NCI-H1417 (cell line): ENCODE results near the gene IMMP2L.
A peak's percentile ranks its signal among the peaks of the same experiment; 100 is the strongest.

Experiments
- DNase-seq, 3 experiments: peaks; one replicate each; lab custom pipeline; 2025; lab: John Stamatoyannopoulos, UW

The IMMP2L gene

DNA sequence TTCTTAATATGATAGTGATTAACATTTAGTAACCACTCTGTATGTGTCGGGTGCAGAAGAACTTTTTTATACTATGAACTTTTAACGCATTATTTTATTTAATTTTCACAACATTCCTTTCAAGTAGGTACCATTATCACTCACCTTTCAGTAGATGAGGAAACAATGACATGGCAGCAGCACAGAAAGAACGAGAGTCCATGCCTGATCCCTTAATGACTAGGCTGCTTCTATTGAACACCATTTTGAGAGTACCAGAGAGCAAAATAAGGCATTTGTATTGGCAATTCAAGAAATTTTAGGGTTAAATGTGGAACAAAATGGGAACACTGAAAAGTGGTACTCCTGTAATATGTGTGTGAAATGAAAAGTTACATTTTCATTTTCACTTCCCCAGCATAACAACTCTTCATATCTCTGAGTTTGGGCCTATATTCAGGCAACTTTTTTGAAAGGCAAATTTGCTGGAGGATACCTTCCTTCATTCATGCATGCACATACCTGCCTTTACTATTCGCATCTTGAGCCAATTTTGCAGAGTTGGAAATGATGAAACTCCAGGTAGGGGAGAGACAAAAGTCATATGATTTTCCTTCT lies 458.5 kb downstream of the IMMP2L start:
- DNase-seq: no peak

- DNase-seq: no peak
Measured at GRCh38 chr7:111103136-111103535, 459.2 kb downstream of the IMMP2L start.

- DNase-seq: no peak
Measured at GRCh38 chr7:111101856-111102646, 460.2 kb downstream of the IMMP2L start.

DNA sequence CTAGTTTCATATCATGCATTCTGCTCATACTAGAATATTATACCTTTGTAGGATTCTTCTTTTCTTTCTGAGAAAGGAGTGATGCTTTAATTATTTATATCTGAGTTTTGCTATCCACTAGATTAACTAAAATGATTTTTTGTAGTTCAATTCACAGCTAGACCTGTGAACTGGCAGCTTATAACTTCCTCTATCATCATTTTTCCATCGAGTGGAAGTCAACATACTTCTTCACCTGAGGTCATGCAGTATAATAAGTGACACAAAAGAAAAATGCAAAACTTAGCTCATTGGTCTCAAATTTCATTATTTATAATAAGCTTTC lies 463.4 kb downstream of the IMMP2L start:
- DNase-seq: no peak

GRCh38 chr7:111098011-111098925 lies 464.0 kb downstream of the IMMP2L start:
- peak; percentile 37 to 72 (median 70) for DNase-seq

- no peak for DNase-seq
Measured at GRCh38 chr7:111096997-111097396, 465.3 kb downstream of the IMMP2L start.

GRCh38 chr7:111094419-111094818 lies 467.9 kb downstream of the IMMP2L start:
- DNase-seq: peak in 2 of 3 experiments; percentile 13 to 50

DNA sequence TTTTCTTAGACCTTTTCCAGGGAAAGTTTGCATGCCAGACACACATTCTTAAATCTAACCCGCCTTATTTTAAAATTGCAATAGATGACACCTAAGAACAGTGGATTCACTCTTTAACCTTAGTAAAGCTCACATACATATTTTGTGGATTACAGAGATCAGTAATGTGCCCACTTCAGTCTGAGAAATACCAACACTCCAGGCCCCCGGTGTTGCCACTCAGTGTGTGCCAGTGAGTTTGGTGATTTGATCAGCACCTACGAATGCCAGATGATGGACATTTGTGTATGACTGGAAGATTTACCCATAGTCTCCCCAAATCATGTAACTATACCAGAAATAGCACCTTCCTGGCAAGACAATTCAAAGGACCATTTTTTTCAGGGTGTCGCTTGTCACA lies 468.8 kb downstream of the IMMP2L start:
- DNase-seq: peak in 1 of 3 experiments; percentile 55

- peak; percentile 34 to 87 (median 45) for DNase-seq
Measured at GRCh38 chr7:111092406-111093236, 469.7 kb downstream of the IMMP2L start.

DNA sequence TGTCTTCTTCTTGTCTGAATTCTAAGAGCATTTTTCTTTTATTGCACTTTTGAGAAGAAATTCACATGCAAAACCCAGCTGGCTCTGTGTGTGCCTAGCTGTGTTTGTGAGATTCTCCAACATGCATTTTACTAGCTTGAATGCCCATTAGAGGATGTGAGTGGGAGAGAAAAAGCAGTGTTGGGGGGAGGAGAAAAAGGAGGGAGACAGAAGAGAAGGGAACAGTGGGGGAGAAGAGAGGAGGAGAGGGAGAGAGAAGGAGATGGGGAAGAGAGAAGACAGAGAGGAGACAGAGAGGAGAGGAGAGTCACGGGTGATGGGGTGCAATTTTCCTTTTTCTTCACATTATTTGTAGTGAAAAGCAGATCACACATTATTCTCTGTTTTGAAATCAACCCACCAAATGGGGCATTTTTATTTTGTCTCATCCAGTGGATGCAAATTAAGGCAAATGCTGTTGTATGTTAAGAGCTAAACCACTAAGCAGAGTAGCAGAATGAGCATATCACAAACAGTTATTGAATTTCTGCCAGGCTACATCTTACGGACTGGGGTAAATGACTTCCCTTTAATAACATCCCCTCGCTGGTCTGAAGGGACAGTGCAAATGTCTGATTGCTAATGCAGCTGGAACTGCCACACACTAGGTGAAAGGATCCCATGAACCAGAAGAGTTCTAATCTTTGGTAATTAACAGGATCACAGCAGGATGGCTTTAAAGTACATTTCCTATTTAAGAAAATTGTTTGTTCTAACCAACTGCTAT lies 470.5 kb downstream of the IMMP2L start:
- DNase-seq: peak in 2 of 3 experiments; percentile 56 to 86

GRCh38 chr7:111090846-111091245 lies 471.4 kb downstream of the IMMP2L start, which contains the start of gene LRRN3:
Gene LRRN3 (plus strand): TSS chr7:111091127. CDS start chr7:111122773, 31,646 bp downstream.
- DNase-seq: peak; percentile 49 to 94 (median 77)

DNA sequence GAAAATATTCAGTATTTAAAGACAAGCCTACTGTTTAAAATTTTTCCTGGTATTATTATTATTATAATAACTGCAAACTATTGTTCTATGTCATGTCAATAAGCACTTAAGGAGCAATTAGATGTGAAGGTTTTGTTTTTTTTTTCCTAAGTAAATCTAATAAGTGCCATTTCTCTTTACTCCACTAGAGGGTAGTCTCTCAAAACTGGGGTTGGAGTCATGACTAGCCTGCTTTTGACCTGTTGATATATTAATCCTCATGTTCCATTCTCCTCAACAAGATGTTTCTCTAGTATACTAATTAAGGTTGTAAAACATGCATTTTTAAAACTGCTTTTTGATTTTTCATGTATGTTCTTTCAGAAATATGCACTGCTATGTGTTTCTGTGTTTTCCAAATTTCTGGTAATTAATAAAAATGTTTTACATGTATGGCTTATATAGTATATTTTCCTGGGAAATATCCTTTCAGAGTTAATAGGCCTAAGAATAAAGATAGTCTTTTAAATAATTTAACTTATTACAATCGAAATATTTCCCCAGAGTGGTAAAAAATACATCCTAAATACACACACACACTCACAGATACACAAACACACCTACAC lies 472.4 kb downstream of the IMMP2L start:
- peak; percentile 18 to 87 (median 58) for DNase-seq

DNA sequence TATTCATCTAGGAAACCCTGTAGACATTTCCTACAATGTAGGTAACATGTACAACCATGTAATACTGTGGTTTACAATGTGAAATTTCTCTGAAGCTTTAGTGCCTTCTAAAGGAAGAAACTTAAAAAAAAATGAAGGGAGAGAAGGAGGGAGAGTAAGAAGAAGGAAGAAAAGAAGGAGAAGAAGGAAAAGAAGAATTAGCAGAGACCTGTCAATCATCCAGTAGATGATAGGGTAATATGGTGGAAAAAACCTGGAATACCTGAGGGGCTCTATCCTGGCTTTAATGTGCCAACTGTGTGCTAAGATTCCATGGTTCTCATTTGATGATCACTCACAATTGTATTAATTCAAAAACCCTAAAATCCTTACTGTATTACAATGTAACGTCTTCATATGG lies 474.0 kb downstream of the IMMP2L start:
- no peak for DNase-seq

- DNase-seq: no peak
Measured at GRCh38 chr7:111086532-111086931, 475.8 kb downstream of the IMMP2L start.

DNA sequence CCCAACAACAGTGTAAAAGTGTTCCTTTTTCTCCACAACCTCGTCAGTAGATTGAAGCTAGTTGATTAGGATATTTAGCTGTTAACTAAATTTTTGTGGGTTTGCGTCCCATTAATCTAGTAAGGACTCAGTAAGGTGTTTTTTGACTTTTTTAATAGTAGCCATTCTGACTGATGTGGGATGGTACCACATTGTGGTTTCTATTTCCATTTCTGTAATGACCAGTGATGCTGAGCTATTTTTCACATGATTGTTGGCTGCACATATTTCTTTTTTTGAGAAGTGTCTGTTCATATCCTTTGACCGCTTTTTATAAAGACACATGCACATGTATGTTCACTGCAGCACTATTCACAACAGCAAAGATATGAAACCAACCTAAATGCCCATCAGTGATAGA lies 476.9 kb downstream of the IMMP2L start:
- DNase-seq: no peak

- DNase-seq: no peak
Measured at GRCh38 chr7:111083413-111083812, 478.9 kb downstream of the IMMP2L start.

DNA sequence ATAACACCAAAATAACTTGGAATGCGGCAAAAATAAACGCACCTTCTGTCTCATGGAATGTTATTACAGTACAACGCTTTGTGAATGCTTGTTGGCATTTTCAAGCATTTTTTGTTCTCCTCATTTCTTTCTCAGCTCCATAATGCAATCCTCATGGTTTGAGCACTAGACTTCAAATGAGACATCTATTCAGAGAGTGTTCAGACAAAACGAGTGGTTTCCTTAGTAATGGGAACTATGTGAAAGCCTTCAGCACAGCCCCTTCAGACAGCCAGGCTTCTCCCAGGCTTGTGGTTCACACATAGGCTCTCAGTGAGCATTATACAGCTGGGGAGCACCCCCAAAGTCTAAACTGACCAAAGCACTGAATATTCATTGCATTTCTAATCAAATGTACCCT lies 479.9 kb downstream of the IMMP2L start:
- DNase-seq: no peak

DNA sequence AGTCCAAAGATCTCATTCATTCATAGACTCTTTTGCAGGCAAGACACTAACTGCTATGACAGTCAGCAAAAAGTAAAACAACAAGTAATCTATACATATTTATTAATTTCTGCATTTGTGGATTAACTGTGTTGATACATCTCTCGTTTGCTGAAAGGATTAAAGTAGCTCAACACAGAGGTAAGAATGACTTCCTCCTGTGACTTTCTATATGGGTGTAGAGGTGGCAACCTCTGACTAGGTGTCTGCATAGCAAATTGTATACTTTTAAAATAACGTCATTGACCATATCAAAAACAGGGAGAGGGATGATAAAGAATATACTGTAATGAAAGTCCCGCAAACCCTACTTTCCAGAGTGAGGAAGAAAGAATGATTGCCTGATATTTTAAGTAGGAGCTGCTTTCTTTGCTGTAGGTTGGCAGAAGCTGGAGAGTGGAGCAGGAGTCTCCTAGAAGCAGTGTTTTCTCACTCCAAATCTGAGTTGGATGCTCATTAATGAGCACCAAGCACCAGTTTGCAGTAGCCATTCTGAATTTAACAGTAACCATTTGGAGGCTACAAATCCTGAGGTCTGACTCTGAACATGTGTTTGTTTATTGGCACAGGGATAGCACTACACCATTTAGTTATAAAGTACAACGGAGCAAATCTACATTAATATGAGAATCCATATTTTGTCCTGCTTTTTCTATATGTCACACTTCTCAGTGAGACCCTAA lies 480.6 kb downstream of the IMMP2L start:
- no peak for DNase-seq

- DNase-seq: no peak
Measured at GRCh38 chr7:111080495-111081105, 481.7 kb downstream of the IMMP2L start.
